Activated gamma-delta T cell treated with anti-CD3 and anti-CD28 coated beads, Interleukin-2, amount 50 U/mL, for 16 hours (primary cell): Measurements from ENCODE around the gene NUMBL.
"Not testable (repeated sequence)": the region's sequence is repeated elsewhere in the genome, so short reads cannot be mapped to it uniquely, and the experiment has no call there.

Experiments used
- DNase-seq: peaks from one replicate; pipeline ENCODE4 v3.0.0-alpha.2; 2020; ENCODE audit warnings: low read depth

NUMBL gene

GRCh38 chr19:40690050-40690692 is at the start of gene NUMBL:
Gene NUMBL, minus strand, starts transcription at chr19:40690651. Its CDS starts 168 bp downstream, at chr19:40690483.
- no peak for DNase-seq

- DNase-seq = no peak
Observed at GRCh38 chr19:40739030-40739839, 48.8 kb upstream of the NUMBL start.

- no peak for DNase-seq
Observed at GRCh38 chr19:40737102-40737644, 46.7 kb upstream of the NUMBL start.

GRCh38 chr19:40736661-40737060 is 46.2 kb upstream of the NUMBL start:
- no peak for DNase-seq

- DNase-seq = no peak
Observed at GRCh38 chr19:40735013-40735771, 44.7 kb upstream of the NUMBL start.

- DNase-seq = no peak
Observed at GRCh38 chr19:40733149-40733548, 42.7 kb upstream of the NUMBL start.

- not testable (repeated sequence) for DNase-seq
Observed at GRCh38 chr19:40732304-40732703, 41.9 kb upstream of the NUMBL start.

- DNase-seq = not testable (repeated sequence)
Observed at GRCh38 chr19:40730065-40730464, 39.6 kb upstream of the NUMBL start.

GRCh38 chr19:40726279-40726678 is 35.8 kb upstream of the NUMBL start:
- no peak for DNase-seq

- DNase-seq = no peak
Observed at GRCh38 chr19:40724855-40725254, 34.4 kb upstream of the NUMBL start.

- no peak for DNase-seq
Observed at GRCh38 chr19:40724315-40724714, 33.9 kb upstream of the NUMBL start.

GRCh38 chr19:40723661-40724254 is 33.3 kb upstream of the NUMBL start:
- no peak for DNase-seq

- DNase-seq = no peak
Observed at GRCh38 chr19:40721936-40722661, 31.6 kb upstream of the NUMBL start.

GRCh38 chr19:40721140-40721486 is 30.7 kb upstream of the NUMBL start:
- no peak for DNase-seq

- DNase-seq = no peak
Observed at GRCh38 chr19:40719414-40719894, 29.0 kb upstream of the NUMBL start.

GRCh38 chr19:40718774-40719391 is 28.4 kb upstream of the NUMBL start:
- no peak for DNase-seq

- DNase-seq = no peak
Observed at GRCh38 chr19:40717880-40718773, 27.7 kb upstream of the NUMBL start.

GRCh38 chr19:40717325-40717879 is 27.0 kb upstream of the NUMBL start:
- DNase-seq = no peak
